GM18907 (cell line): ENCODE results near the gene SH2D3A.
"Not testable (repeated sequence)": the region's sequence is repeated elsewhere in the genome, so short reads cannot be mapped to it uniquely, and the experiment has no call there.

Experiments
- ATAC-seq: cut with Tn5 transposase; IDR thresholded peaks from one replicate; pipeline ENCODE4 v1.9.1; 2021; ENCODE audit warnings: mild to moderate bottlenecking, moderate library complexity; ENCODE audit not compliant: unreplicated experiment

Gene SH2D3A

DNA sequence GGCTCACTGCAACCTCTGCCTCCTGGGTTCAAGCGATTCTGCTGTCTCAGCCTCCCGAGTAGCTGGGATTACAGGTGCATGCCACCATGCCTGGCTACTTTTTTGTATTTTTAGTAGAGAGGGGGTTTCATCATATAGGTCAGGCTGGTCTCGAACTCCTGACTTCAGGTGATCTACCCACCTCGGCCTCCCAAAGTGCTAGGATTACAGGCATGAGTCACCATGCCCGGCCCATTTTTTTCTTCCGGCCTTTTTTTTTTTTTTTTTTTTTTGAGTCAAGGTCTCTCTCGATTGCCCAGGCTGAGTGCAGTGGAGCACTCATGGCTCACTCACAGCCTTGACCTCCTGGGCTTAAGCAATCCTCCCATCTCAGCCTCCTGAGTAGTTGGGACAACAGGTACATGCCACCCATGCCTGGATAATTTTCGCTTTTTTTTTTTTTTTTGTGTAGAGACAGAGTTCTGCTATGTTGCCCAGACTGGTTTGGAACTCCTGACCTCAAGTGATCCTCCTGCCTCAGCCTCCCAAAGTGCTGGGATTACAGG lies 4.9 kb downstream of the SH2D3A start:
- ATAC-seq, result not testable (repeated sequence)

GRCh38 chr19:6761053-6761676 lies 6.1 kb downstream of the SH2D3A start:
- ATAC-seq, result no peak

DNA sequence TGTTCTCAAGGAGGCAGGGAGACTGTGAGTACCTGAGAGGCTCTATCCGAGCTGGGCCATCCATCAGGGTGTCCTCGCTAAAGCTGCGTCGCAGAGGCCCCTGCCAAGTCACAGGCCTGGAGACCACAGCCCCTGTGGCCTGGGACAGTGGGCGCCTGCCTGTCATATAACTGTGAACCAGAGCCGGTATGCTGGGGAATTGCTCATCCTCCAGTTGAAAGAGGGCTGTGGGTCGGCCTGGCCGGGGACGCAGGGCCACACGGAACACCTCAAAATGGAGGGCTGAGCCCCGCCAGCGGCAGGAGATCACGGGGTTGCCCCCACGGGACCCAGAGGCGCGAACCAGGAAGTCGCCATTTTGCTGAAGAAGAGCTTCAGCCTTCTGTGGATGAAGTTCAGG lies 6.6 kb downstream of the SH2D3A start:
- ATAC-seq, result no peak

DNA sequence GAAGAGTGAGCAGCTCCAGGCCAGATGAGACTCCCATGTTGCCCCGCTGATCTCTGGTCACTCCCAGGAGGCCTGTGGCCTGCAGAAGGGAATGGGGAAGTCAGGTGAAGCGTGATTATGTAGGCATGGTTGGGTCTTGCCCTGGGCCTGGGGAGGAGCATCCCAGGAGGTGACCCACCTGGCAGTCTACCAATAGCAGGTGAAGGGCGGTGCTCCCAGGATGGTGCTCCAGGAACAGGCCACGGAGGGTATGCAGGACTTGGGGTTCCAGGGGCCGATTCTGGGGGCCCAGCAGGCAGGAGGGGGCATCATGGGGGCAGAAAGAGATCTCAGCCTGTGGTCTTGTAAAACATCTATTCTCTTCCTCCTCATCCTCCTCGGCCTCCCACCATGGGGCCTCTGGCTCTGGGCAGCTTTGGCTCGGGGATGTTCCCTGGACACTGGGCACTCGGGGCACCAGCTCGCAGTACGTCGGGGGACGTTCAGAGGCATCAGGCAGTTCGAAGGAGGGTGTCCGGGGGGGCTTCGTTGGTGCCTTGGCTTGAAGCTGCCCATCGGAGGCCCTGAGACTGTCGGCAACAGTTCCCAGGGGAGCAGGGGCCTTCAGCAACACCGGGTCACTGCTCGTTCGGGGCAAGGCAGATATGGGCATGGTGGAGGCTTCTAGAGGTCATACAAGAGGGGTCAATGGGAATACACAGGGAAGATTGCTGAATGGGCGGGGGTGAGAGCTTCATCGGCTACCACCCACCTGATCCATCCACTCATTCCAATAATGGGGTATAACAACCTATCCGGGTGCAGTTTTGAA lies 12.4 kb downstream of the SH2D3A start:
- no peak for ATAC-seq

DNA sequence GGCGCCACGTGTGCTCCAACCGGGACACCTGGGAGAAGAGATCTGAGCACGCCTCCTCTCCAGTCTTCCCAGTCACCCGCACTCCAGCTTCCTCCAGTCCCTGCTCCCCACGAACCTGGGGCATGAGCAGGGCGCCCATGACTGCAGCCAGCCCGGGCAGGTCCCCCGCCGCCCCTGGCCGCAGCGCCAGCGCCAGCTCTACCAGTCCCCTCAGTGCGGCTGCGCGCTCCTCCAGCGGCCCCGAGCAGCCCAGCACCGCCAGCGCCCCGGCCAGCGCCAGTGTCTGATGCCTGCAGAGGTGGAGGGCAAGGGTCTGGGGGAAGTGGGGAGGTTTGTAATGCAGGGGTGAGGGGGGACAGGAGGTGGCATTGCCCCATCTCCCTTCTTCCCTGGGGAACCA lies 13.1 kb downstream of the SH2D3A start:
- no peak for ATAC-seq

GRCh38 chr19:6753178-6754031 lies 13.8 kb downstream of the SH2D3A start:
- peak; percentile 81 for ATAC-seq

- no peak for ATAC-seq
Observed at GRCh38 chr19:6752256-6753177, 14.7 kb downstream of the SH2D3A start.

- no peak for ATAC-seq
Observed at GRCh38 chr19:6751189-6751588, 16.0 kb downstream of the SH2D3A start.

DNA sequence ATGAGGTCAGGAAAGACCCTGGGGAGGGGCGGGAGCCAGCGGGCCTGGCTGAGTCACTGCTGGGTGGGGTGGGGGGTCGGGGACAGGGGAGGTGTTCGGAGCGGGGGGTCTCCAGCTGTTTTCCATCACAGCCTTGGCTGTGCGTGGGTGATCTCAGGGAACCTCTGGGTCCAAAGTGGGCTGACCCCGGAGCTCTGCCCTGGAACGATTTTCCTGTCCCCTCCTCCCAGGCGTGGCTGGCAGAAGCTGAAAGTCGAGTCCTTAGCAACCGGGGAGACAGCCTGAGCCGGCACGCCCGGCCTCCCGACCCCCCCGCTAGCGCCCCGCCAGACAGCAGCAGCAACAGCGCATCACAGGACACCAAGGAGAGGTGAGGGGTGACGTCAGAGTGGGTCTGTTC lies 17.2 kb downstream of the SH2D3A start:
- ATAC-seq, result no peak

GRCh38 chr19:6748543-6748942 lies 18.7 kb downstream of the SH2D3A start:
- not testable (repeated sequence) for ATAC-seq

GRCh38 chr19:6745965-6746364 lies 21.3 kb downstream of the SH2D3A start:
- no peak for ATAC-seq

DNA sequence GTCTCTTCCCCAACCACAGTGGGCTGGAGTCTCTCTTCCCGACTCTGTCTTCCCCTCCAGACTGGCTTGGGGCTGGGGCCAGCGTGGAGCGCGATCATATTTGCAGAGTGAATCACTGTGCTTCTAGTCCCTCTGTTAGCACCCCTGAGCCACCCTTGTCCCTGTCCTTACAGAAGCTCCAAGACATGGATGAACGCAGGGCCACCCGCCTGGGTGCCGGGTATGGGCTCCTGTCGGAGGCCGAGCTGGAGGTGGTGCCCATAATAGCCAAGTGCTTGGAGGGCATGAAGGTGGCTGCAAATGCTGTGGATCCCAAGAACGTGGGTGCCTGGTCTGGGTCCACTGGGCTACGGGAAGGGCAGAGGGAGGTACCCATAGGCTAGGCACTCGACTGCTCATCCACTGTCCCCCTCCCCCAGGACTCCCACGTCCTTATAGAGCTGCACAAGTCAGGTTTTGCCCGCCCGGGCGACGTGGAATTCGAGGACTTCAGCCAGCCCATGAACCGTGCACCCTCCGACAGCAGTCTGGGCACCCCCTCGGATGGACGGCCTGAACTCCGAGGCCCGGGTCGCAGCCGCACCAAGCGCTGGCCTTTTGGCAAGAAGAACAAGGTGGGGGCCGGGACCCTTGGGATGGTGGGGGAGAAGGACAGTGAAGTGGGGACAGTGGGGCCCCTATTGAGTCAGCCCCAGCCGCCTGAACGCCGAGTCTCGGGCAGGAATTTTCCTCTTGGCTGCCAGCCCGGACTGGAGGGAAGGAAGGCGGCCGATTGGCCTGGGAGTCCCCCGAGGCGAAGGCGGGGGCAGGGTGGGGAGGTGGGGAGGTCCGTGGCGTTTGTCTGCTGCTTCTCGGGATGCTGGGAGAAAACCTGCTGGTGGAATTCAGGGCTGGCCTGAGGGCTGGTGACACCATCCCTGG lies 22.6 kb downstream of the SH2D3A start:
- no peak for ATAC-seq

GRCh38 chr19:6743714-6744380 lies 23.4 kb downstream of the SH2D3A start:
- ATAC-seq, result no peak

- ATAC-seq, result no peak
Observed at GRCh38 chr19:6743066-6743465, 24.2 kb downstream of the SH2D3A start.

DNA sequence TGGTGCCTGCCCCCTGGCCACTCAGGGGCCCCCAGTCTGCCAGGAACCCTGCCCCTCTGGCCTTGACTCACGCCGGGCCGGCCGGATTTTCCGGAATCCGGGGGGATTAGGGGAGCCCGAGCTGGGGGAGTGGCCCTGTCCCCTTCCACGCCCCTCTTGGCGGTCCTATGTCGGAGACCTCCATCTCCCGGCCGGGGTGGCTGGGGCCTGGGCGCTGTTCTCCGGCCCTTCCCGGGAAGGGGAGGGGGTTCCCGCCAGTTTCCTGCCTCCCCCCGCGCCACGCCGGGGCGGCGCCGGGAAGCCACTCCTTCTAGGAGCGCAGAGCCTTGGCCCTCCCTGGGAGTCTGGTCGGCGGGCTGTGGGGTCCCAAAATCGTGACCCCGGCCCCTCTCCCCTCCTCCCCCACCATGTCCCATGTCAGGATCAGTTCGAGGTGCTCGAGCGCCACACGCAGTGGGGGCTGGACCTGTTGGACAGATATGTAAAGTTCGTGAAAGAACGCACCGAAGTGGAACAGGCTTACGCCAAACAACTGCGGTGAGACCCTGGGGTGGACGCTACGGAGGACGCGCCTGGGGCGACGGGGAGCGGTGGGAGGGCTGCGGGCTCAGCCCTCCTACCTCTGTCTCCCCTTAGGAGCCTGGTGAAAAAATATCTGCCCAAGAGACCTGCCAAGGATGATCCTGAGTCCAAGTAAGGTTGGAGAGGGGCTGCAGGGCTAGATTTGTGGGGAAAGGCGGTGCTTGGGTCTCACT lies 26.5 kb downstream of the SH2D3A start:
- no peak for ATAC-seq

- no peak for ATAC-seq
Observed at GRCh38 chr19:6739883-6740588, 27.2 kb downstream of the SH2D3A start.

- ATAC-seq, result no peak
Observed at GRCh38 chr19:6739390-6739882, 27.8 kb downstream of the SH2D3A start, which contains the start of gene TRIP10. TSS of gene TRIP10 (plus strand) at chr19:6739680. CDS start at chr19:6739762, 82 bp downstream.
